Spleen (tissue), 11 donors: Measurements from ENCODE around the gene IFNA17. TPM values are rescaled to one million over a fixed set of nuclear protein-coding genes. Genes with fewer than 3 reads are reported as not detected.

Experiments
- DNase-seq: peaks from one replicate; pipeline ENCODE4 v3.0.0-alpha.2; 2020
- H3K27ac ChIP-seq, 8 donors: fragments of 200-600 bp; sonication (generic) in 7 of 8; 1 replicate in 4 of 8; 2 replicates in 4 of 8; pipeline versions ENCODE4 v1.5.0 to v1.8.0; 2016 to 2021; ENCODE audit warnings: inconsistent platforms in 4 of 8, mild to moderate bottlenecking in 4 of 8, moderate library complexity in 1 of 8
- H3K27me3 ChIP-seq, 7 donors: fragments of 200-600 bp; sonication (generic) in 6 of 7; replicated peaks in 1 of 7; 1 replicate in 4 of 7; 2 replicates in 3 of 7; pipeline versions ENCODE4 v1.5.0 to v1.8.0; 2016 to 2021; ENCODE audit warnings: inconsistent platforms in 3 of 7, mild to moderate bottlenecking in 1 of 7
- H3K36me3 ChIP-seq, 6 donors: fragments of 200-600 bp; sonication (generic) in 5 of 6; 1 replicate in 4 of 6; 2 replicates in 2 of 6; pipeline versions ENCODE4 v1.5.0 to v1.8.0; 2016 to 2021; ENCODE audit warnings: inconsistent platforms in 2 of 6
- H3K4me1 ChIP-seq, 6 donors: fragments of 200-600 bp; sonication (generic) in 5 of 6; 1 replicate in 3 of 6; 2 replicates in 3 of 6; pipeline versions ENCODE4 v1.5.0 to v1.8.0; 2016 to 2021; ENCODE audit warnings: inconsistent platforms in 3 of 6
- H3K4me3 ChIP-seq, 8 donors: fragments of 200-600 bp; sonication (generic) in 7 of 8; 1 replicate in 4 of 8; 2 replicates in 4 of 8; pipeline versions ENCODE4 v1.5.0 to v1.8.0; 2016 to 2021; ENCODE audit warnings: inconsistent platforms in 4 of 8, mild to moderate bottlenecking in 4 of 8, moderate library complexity in 2 of 8
- H3K9me3 ChIP-seq, 8 donors: fragments of 200-600 bp; sonication (generic) in 7 of 8; 1 replicate in 4 of 8; 2 replicates in 4 of 8; pipeline versions ENCODE4 v1.5.0 to v1.8.0; 2016 to 2021; ENCODE audit warnings: inconsistent platforms in 4 of 8
- CTCF ChIP-seq, 11 experiments: fragments of 200-600 bp in 7 of 11; fragments of 450-650 bp in 4 of 11; sonication (generic) in 4 of 11; IDR thresholded peaks in 8 of 11; conservative IDR thresholded peaks in 3 of 11; 1 replicate in 7 of 11; 2 replicates in 4 of 11; pipeline versions ENCODE4 v1.4.0 to v1.8.0; 2016 to 2021; ENCODE audit warnings: antibody characterized with exemption in 11 of 11, inconsistent platforms in 4 of 11, mild to moderate bottlenecking in 1 of 11
- POLR2A ChIP-seq, 3 donors: fragments of 450-650 bp; IDR thresholded peaks; one replicate each; pipeline ENCODE4 v1.5.1; 2017; ENCODE audit warnings: antibody characterized with exemption in 3 of 3, mild to moderate bottlenecking in 1 of 3
- POLR2AphosphoS5 ChIP-seq, 3 donors: sonication (generic); formaldehyde crosslinking; IDR thresholded peaks; one replicate each; pipeline ENCODE4 v1.5.1; 2017; ENCODE audit warnings: antibody characterized with exemption in 3 of 3
- WGBS, 5 donors: extraction: QIAGEN DNeasy Blood & Tissue Kit in 3 of 5; methylation state at CpG; one replicate each; pipeline versions ENCODE4 v1.1.5 to v1.1.7; 2013 to 2018; 5-methylcytosine and 5-hydroxymethylcytosine counted together
- intact Hi-C: fragments of 100-400 bp; cut with DNase I; formaldehyde crosslinking; loops from one replicate; pipeline ENCODE4 v1.15.0; 2023; ENCODE audit warnings: low total_unique reads
- polyA plus RNA-seq, 3 donors: library from polyadenylated mRNA; stranded (reverse); fragments of 200-250 nt; gene quantifications; one replicate each; pipeline ENCODE4 v1.2.1, GENCODE V29; 2013
- total RNA-seq, 7 donors: library from RNA; depleted of rRNA in 3 of 7; stranded (reverse); fragments of >200 nt in 3 of 7; fragmentation: NEBNext Ultra II Directional in 4 of 7; extraction: Animal tissue kit (Norgen Biotek cat#: 25700) in 4 of 7; gene quantifications; one replicate each; pipeline versions ENCODE4 v1.1.0 to v1.2.1, GENCODE V29; 2016 to 2021
- donor health status: healthy with polysubstance abuse.
- donor health status: DM: no; HTN: no; CAD: no; lungs with moderate emphysema.
- donor health status: DM: no; HTN: no; CAD: no.
- donor health status: Bipolar disorder and iron deficiency.
- donor health status: healthy.
- donor health status: DM: no; HTN: no; CAD: no.
- donor health status: DM: yes; HTN: yes; CAD: no.

IFNA17 gene
- total and polyA plus RNA-seq, 10 donors, result not detected

- Histone ChIP-seq H3K4me3 (no peak overlapping the region), H3K36me3 (no peaks in the 10 kb centered on the region), H3K27me3 (peaks cover 0 to 18% (median 0%) of the 10 kb centered on the region in 7 donors), H3K27ac (peak overlapping the region in 2 of 8 donors; percentile 19 to 39), H3K9me3 (no peaks in the 10 kb centered on the region), H3K4me1 (peaks cover 5 to 33% (median 12%) of the 10 kb centered on the region in 6 donors)
- DNase-seq, result peak; percentile 67
- no peak for TF ChIP-seq POLR2A (IDR thresholded peaks at IDR 0.05)
- TF ChIP-seq CTCF (IDR thresholded peaks at IDR 0.05 in 8 of 11, conservative IDR thresholded peaks at IDR 0.05 in 3 of 11), result peak in 8 of 11 experiments; percentile 35 to 64 (median 49)
- no peak for TF ChIP-seq POLR2AphosphoS5 (IDR thresholded peaks at IDR 0.05)
- intact Hi-C loops, result no loop called here
- WGBS, 5 donors, result 0 to 2% (median 0%) methylated on average over 3 of the region's 3 CpGs
These were observed 24.9 kb upstream of the IFNA17 start for GRCh38 chr9:21252721-21253547.

GRCh38 chr9:21251638-21252037 is 23.6 kb upstream of the IFNA17 start:
- TF ChIP-seq CTCF (IDR thresholded peaks at IDR 0.05 in 8 of 11, conservative IDR thresholded peaks at IDR 0.05 in 3 of 11) (no peak), POLR2A (IDR thresholded peaks at IDR 0.05) (no peak)
- Histone ChIP-seq H3K4me3 (no peak overlapping the region), H3K27ac (no peak overlapping the region), H3K4me1 (peaks cover 5 to 33% (median 12%) of the 10 kb centered on the region in 6 donors), H3K36me3 (no peaks in the 10 kb centered on the region), H3K9me3 (no peaks in the 10 kb centered on the region), H3K27me3 (peaks cover 0 to 21% (median 0%) of the 10 kb centered on the region in 7 donors)
- DNase-seq, result no peak
- 78 to 86% (median 84%) methylated on average over 4 of the region's 4 CpGs for WGBS, 5 donors
- intact Hi-C loops, result no loop called here

- WGBS, 5 donors, result 35 to 72% (median 55%) methylated on average over 1 of the region's 1 CpG
- intact Hi-C loops, result no loop called here
- H3K9me3 ChIP-seq, result no peaks in the 10 kb centered on the region
- no peaks in the 10 kb centered on the region for H3K36me3 ChIP-seq
- no peak for DNase-seq
- H3K4me3 ChIP-seq, result no peak overlapping the region
- no peak overlapping the region for H3K27ac ChIP-seq
- peaks cover 5 to 33% (median 12%) of the 10 kb centered on the region in 6 donors for H3K4me1 ChIP-seq
- no peak for TF ChIP-seq POLR2A (IDR thresholded peaks at IDR 0.05)
- TF ChIP-seq POLR2AphosphoS5 (IDR thresholded peaks at IDR 0.05), result no peak
- TF ChIP-seq CTCF (IDR thresholded peaks at IDR 0.05 in 8 of 11, conservative IDR thresholded peaks at IDR 0.05 in 3 of 11), result no peak
- peaks cover 0 to 21% (median 0%) of the 10 kb centered on the region in 7 donors for H3K27me3 ChIP-seq
These were observed 23.2 kb upstream of the IFNA17 start for GRCh38 chr9:21251190-21251589.

GRCh38 chr9:21244836-21245235 is 16.8 kb upstream of the IFNA17 start:
- peaks cover 0 to 28% (median 0%) of the 10 kb centered on the region in 7 donors for H3K27me3 ChIP-seq
- no peaks in the 10 kb centered on the region for H3K9me3 ChIP-seq
- peaks cover 0 to 3% (median 0%) of the 10 kb centered on the region in 6 donors for H3K4me1 ChIP-seq
- H3K27ac ChIP-seq, result no peak overlapping the region
- no peak overlapping the region for H3K4me3 ChIP-seq
- intact Hi-C loops, result no loop called here
- no peak for DNase-seq
- WGBS, 5 donors, result 13 to 28% (median 26%) methylated on average over 2 of the region's 2 CpGs
- H3K36me3 ChIP-seq, result no peaks in the 10 kb centered on the region
- TF ChIP-seq POLR2AphosphoS5 (IDR thresholded peaks at IDR 0.05) (no peak), POLR2A (IDR thresholded peaks at IDR 0.05) (no peak), CTCF (IDR thresholded peaks at IDR 0.05 in 8 of 11, conservative IDR thresholded peaks at IDR 0.05 in 3 of 11) (no peak)
